ENCODE data around the gene HS3ST4.

Gene HS3ST4

GRCh38 chr16:26134588-26134987 is 442.8 kb downstream of the HS3ST4 start:
- in situ Hi-C loops (cut with HindIII; ENCODE audit: low sequenced_read_pairs), result no loop called here
- TF ChIP-seq, protein P1, sequence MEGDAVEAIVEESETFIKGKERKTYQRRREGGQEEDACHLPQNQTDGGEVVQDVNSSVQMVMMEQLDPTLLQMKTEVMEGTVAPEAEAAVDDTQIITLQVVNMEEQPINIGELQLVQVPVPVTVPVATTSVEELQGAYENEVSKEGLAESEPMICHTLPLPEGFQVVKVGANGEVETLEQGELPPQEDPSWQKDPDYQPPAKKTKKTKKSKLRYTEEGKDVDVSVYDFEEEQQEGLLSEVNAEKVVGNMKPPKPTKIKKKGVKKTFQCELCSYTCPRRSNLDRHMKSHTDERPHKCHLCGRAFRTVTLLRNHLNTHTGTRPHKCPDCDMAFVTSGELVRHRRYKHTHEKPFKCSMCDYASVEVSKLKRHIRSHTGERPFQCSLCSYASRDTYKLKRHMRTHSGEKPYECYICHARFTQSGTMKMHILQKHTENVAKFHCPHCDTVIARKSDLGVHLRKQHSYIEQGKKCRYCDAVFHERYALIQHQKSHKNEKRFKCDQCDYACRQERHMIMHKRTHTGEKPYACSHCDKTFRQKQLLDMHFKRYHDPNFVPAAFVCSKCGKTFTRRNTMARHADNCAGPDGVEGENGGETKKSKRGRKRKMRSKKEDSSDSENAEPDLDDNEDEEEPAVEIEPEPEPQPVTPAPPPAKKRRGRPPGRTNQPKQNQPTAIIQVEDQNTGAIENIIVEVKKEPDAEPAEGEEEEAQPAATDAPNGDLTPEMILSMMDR (IDR thresholded peaks at IDR 0.05; ENCODE audit: low read depth, low read length), result no peak
- no peak for DNase-seq (ENCODE audit: low read depth, low spot score)
- H3K4me3 ChIP-seq (ENCODE audit: low read depth, low read length), result no peak overlapping the region

DNA sequence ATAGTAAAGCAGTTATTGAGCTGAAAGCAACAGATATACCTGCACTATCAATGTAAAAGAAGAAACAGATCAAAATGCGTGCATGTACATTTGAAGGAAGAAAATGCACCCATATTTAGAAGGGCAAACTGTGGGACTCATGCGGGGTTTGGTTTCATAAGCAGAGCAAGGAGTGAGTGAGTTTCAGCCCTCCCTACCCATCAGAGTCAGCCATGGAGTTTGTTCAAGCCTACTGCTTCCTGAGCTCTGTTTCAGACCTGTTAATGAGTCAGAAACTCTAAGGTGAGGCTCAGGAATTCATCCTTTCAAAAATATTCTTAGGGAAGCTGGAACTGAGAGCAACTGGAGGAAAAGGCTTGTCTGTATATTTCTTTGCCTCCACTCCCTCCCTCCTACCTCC is 446.2 kb downstream of the HS3ST4 start:
- DNase-seq (ENCODE audit: low read depth, low spot score), result no peak
- in situ Hi-C loops (cut with HindIII; ENCODE audit: low sequenced_read_pairs), result no loop called here
- no peak overlapping the region for H3K4me3 ChIP-seq (ENCODE audit: low read depth, low read length)
- TF ChIP-seq, protein P1 (IDR thresholded peaks at IDR 0.05; ENCODE audit: low read depth, low read length), result no peak

DNA sequence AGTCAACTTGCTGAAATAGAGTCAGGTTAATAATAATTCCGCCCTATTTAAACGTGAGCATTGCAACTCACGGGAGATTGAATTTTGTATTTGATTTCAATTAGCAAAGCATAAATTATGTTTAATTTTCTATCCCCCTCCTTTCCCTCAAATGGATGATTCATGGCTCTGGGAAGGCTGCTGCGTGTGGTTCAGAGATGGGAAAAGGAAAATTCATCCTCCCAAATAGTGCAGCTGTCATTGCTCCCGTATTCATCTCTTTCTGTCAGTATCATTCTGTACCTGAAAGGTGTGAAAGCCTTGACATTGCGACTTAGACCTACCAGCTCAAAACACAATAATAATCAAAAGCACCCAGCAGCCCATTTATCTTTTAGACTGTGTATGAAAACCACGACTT is 447.3 kb downstream of the HS3ST4 start:
- in situ Hi-C loops (cut with HindIII; ENCODE audit: low sequenced_read_pairs), result no loop called here
- TF ChIP-seq, protein P1 (IDR thresholded peaks at IDR 0.05; ENCODE audit: low read depth, low read length), result no peak
- no peak overlapping the region for H3K4me3 ChIP-seq (ENCODE audit: low read depth, low read length)
- DNase-seq (ENCODE audit: low read depth, low spot score), result no peak

- DNase-seq (ENCODE audit: low read depth, low spot score), result no peak
- no peak overlapping the region for H3K4me3 ChIP-seq (ENCODE audit: low read depth, low read length)
- in situ Hi-C loops (cut with HindIII; ENCODE audit: low sequenced_read_pairs), result no loop called here
- TF ChIP-seq, protein P1 (IDR thresholded peaks at IDR 0.05; ENCODE audit: low read depth, low read length), result no peak
Measured at GRCh38 chr16:26139884-26140283, 448.1 kb downstream of the HS3ST4 start.

- in situ Hi-C loops (cut with HindIII; ENCODE audit: low sequenced_read_pairs), result no loop called here
- DNase-seq (ENCODE audit: low read depth, low spot score), result no peak
- no peak overlapping the region for H3K4me3 ChIP-seq (ENCODE audit: low read depth, low read length)
- TF ChIP-seq, protein P1 (IDR thresholded peaks at IDR 0.05; ENCODE audit: low read depth, low read length), result no peak
Measured at GRCh38 chr16:26149364-26150190, 457.8 kb downstream of the HS3ST4 start.

DNA sequence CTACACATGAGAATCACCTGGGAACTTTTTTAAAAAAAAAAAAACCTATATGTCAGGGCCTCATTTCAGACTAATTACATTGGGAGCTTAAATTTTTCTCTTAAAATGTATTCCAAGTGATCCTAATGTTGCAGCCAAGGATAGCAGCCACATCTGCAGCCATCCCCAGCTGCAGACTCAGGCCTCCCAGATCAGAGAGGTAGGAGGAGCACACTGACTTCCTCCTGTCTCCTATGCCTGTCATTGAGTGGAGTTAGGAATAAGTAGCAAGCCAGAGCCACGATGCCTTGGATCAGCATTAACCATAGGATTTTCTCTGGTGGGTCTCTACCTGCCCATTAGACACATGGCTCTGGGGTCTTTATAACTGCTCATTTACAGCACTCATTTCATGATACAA is 463.5 kb downstream of the HS3ST4 start:
- H3K4me3 ChIP-seq (ENCODE audit: low read depth, low read length), result no peak overlapping the region
- TF ChIP-seq, protein P1 (IDR thresholded peaks at IDR 0.05; ENCODE audit: low read depth, low read length), result no peak
- DNase-seq (ENCODE audit: low read depth, low spot score), result no peak
- in situ Hi-C loops (cut with HindIII; ENCODE audit: low sequenced_read_pairs), result no loop called here

Measured in astrocyte of the spinal cord (primary cell).